NT2/D1 (cell line): ENCODE data around the gene PLS1.

Experiments
- DNase-seq: peaks from one replicate; pipeline ENCODE4 v3.0.0-alpha.2; 2011; ENCODE audit warnings: low read depth, low spot score
- H3K27me3 ChIP-seq: 2 replicates; pipeline ENCODE4 v1.6.0; 2011; ENCODE audit warnings: mild to moderate bottlenecking; ENCODE audit not compliant: insufficient read length, insufficient read depth
- H3K36me3 ChIP-seq: 2 replicates; pipeline ENCODE4 v1.6.1; 2011; ENCODE audit warnings: mild to moderate bottlenecking, low read length, mixed read lengths; ENCODE audit not compliant: insufficient read depth, insufficient read length
- H3K4me1 ChIP-seq: 2 replicates; pipeline ENCODE4 v1.5.1; 2011; ENCODE audit not compliant: insufficient read depth, insufficient read length
- H3K4me3 ChIP-seq: 2 replicates; pipeline ENCODE4 v1.5.1; 2011; ENCODE audit warnings: low read depth; ENCODE audit not compliant: insufficient read length
- H3K9ac ChIP-seq: 2 replicates; pipeline ENCODE4 v1.6.0; 2011; ENCODE audit warnings: low read depth; ENCODE audit not compliant: insufficient read length
- H3K9me3 ChIP-seq: 2 replicates; pipeline ENCODE4 v1.5.1; 2011; ENCODE audit warnings: mild to moderate bottlenecking, low read length; ENCODE audit not compliant: insufficient read depth
- SUZ12 ChIP-seq: IDR thresholded peaks from 2 replicates; pipeline ENCODE4 v1.6.1; 2011; ENCODE audit not compliant: insufficient read length, insufficient read depth; ENCODE audit errors: extremely low read depth
- YY1 ChIP-seq: IDR thresholded peaks from 2 replicates; pipeline ENCODE4 v1.6.1; 2011; ENCODE audit not compliant: insufficient read length, insufficient read depth
- ZNF274 ChIP-seq: IDR thresholded peaks from 2 replicates; pipeline ENCODE4 v1.6.1; 2011; ENCODE audit warnings: mild to moderate bottlenecking, low read depth, low read length

Gene PLS1

GRCh38 chr3:142723968-142724681 is 127.9 kb downstream of the PLS1 start, which contains the start of gene TRPC1:
TSS of gene TRPC1 (plus strand) at chr3:142724034. CDS start at chr3:142724560, 526 bp downstream.
- peak within 1 kb of the TSS; percentile 69 for H3K4me3 ChIP-seq
- TF ChIP-seq YY1 (peak; percentile 53), ZNF274 (no peak)
- H3K4me1 ChIP-seq = no peaks in the 10 kb centered on the region
- H3K27me3 ChIP-seq = no peaks in the 10 kb centered on the region
- peaks cover 7% of the 10 kb centered on the region for H3K36me3 ChIP-seq
- no peaks in the 10 kb centered on the region for H3K9me3 ChIP-seq
- peak within 1 kb of the TSS; percentile 98 for H3K9ac ChIP-seq
- DNase-seq = peak; percentile 87

- Histone ChIP-seq H3K4me1 (no peaks in the 10 kb centered on the region), H3K27me3 (no peaks in the 10 kb centered on the region), H3K4me3 (peak overlapping the region; percentile 69), H3K9me3 (no peaks in the 10 kb centered on the region), H3K9ac (peak overlapping the region; percentile 81), H3K36me3 (peaks cover 7% of the 10 kb centered on the region)
- TF ChIP-seq SUZ12 (no peak), YY1 (no peak), ZNF274 (no peak)
- peak; percentile 49 for DNase-seq
Measured at GRCh38 chr3:142724682-142725356, 128.6 kb downstream of the PLS1 start.

- no peaks in the 10 kb centered on the region for H3K4me1 ChIP-seq
- no peaks in the 10 kb centered on the region for H3K27me3 ChIP-seq
- no peak for DNase-seq
- H3K9ac ChIP-seq = peak overlapping the region; percentile 81
- H3K36me3 ChIP-seq = peaks cover 7% of the 10 kb centered on the region
- no peak for TF ChIP-seq YY1
- TF ChIP-seq SUZ12 = no peak
- TF ChIP-seq ZNF274 = no peak
- no peaks in the 10 kb centered on the region for H3K9me3 ChIP-seq
- peak overlapping the region; percentile 69 for H3K4me3 ChIP-seq
Measured at GRCh38 chr3:142725357-142725739, 129.2 kb downstream of the PLS1 start.

- H3K27me3 ChIP-seq = no peaks in the 10 kb centered on the region
- H3K4me1 ChIP-seq = no peaks in the 10 kb centered on the region
- DNase-seq = no peak
- peaks cover 7% of the 10 kb centered on the region for H3K36me3 ChIP-seq
- peak overlapping the region; percentile 69 for H3K4me3 ChIP-seq
- H3K9me3 ChIP-seq = no peaks in the 10 kb centered on the region
- no peak overlapping the region for H3K9ac ChIP-seq
- TF ChIP-seq ZNF274 = no peak
- TF ChIP-seq YY1 = no peak
- no peak for TF ChIP-seq SUZ12
Measured at GRCh38 chr3:142726017-142726416, 129.8 kb downstream of the PLS1 start.

- TF ChIP-seq ZNF274 = no peak
- TF ChIP-seq SUZ12 = no peak
- TF ChIP-seq YY1 = no peak
- no peak for DNase-seq
- no peaks in the 10 kb centered on the region for H3K27me3 ChIP-seq
- H3K4me3 ChIP-seq = no peak overlapping the region
- H3K4me1 ChIP-seq = no peaks in the 10 kb centered on the region
- no peak overlapping the region for H3K9ac ChIP-seq
- no peaks in the 10 kb centered on the region for H3K9me3 ChIP-seq
- H3K36me3 ChIP-seq = peaks cover 7% of the 10 kb centered on the region
Measured at GRCh38 chr3:142732066-142732465, 135.9 kb downstream of the PLS1 start.

- H3K4me1 ChIP-seq = no peaks in the 10 kb centered on the region
Measured at GRCh38 chr3:142734834-142735233, 138.6 kb downstream of the PLS1 start.

GRCh38 chr3:142735462-142735861 is 139.3 kb downstream of the PLS1 start:
- no peak for DNase-seq

More at GRCh38 chr3:142734834-142735233, 138.6 kb downstream of the PLS1 start:
- peaks cover 8% of the 10 kb centered on the region for H3K36me3 ChIP-seq
- no peak overlapping the region for H3K4me3 ChIP-seq
- no peak overlapping the region for H3K9ac ChIP-seq
- TF ChIP-seq ZNF274 = no peak
- no peak for TF ChIP-seq SUZ12
- no peak for TF ChIP-seq YY1
- no peaks in the 10 kb centered on the region for H3K27me3 ChIP-seq
- no peak for DNase-seq
- no peaks in the 10 kb centered on the region for H3K9me3 ChIP-seq

More at GRCh38 chr3:142735462-142735861, 139.3 kb downstream of the PLS1 start:
- Histone ChIP-seq H3K9me3 (no peaks in the 10 kb centered on the region), H3K4me3 (no peak overlapping the region), H3K4me1 (no peaks in the 10 kb centered on the region), H3K36me3 (peaks cover 8% of the 10 kb centered on the region), H3K9ac (no peak overlapping the region), H3K27me3 (no peaks in the 10 kb centered on the region)
- TF ChIP-seq SUZ12 (no peak), ZNF274 (no peak), YY1 (no peak)
